Measurements from ENCODE around the gene RAD50. TPM values are rescaled to one million over a fixed set of nuclear protein-coding genes. Genes with fewer than 3 reads are reported as not detected.

The RAD50 gene
- total and polyA plus RNA-seq, 2 of the 4 experiments (the other 2 are of a cell fraction): 5.2 to 6.2 TPM

GRCh38 chr5:132628814-132629213 lies 72.0 kb downstream of the RAD50 start:
- Histone ChIP-seq H4K91ac (ENCODE audit: insufficient read depth, low read depth, low read length) (no peak overlapping the region), H3K4me2 (ENCODE audit: low read depth, low read length) (no peak overlapping the region), H3K36me3 (ENCODE audit: control insufficient read depth, insufficient read depth, low read length) (peaks cover 9% of the 10 kb centered on the region), H3K4ac (ENCODE audit: low read depth, low read length) (no peak overlapping the region), H2BK15ac (ENCODE audit: low read depth, low read length) (no peak overlapping the region), H4K8ac (ENCODE audit: low read depth in 2 of 2, low read length in 2 of 2) (no peak overlapping the region), H2BK5ac (ENCODE audit: low read depth, low read length, poor library complexity, severe bottlenecking) (no peak overlapping the region), H3K27ac (ENCODE audit: insufficient read depth, low read length) (no peak overlapping the region), H3K4me1 (ENCODE audit: control insufficient read depth, insufficient read depth, low read length) (no peaks in the 10 kb centered on the region), H3K79me1 (ENCODE audit: low read depth in 1 of 2, low read length in 2 of 2) (no peaks in the 10 kb centered on the region), H2AFZ (replicated peaks; ENCODE audit: low read length, poor library complexity) (no peak overlapping the region), H3K9me3 (ENCODE audit: control insufficient read depth, insufficient read depth, low read length) (no peaks in the 10 kb centered on the region), H3K18ac (ENCODE audit: low read depth, low read length) (no peak overlapping the region), H2AK5ac (ENCODE audit: low read depth, low read length) (no peak overlapping the region), H3K56ac (ENCODE audit: extremely low read depth, insufficient read depth, low read length) (no peak overlapping the region), H4K5ac (ENCODE audit: low read depth, low read length) (no peak overlapping the region), H3K9me1 (ENCODE audit: insufficient read depth, low read length) (no peaks in the 10 kb centered on the region), H3K4me3 (ENCODE audit: insufficient read depth, low read depth, low read length) (no peak overlapping the region), H3K23ac (ENCODE audit: low read depth, low read length) (no peak overlapping the region), H3K9ac (ENCODE audit: low read depth, low read length) (no peak overlapping the region), H2BK20ac (ENCODE audit: low read depth, low read length) (no peak overlapping the region), H2BK120ac (ENCODE audit: low read depth, low read length) (no peak overlapping the region), H3K14ac (replicated peaks; ENCODE audit: low read depth, low read length) (no peak overlapping the region), H4K20me1 (ENCODE audit: insufficient read depth, low read length) (no peaks in the 10 kb centered on the region), H2AK9ac (replicated peaks; ENCODE audit: low read depth, low read length, poor library complexity) (no peak overlapping the region), H3K27me3 (ENCODE audit: control insufficient read depth, insufficient read depth, low read length) (no peaks in the 10 kb centered on the region)
- no TSS peak for BruUV-seq (replicated peaks)
- WGBS, 2 experiments (ENCODE audit: extremely low coverage in 2 of 2, insufficient read length in 1 of 2): no CpG with 5 or more reads among the region's 2 CpGs
- dilution Hi-C loops (cut with HindIII; ENCODE audit: low sequenced_read_pairs, unreplicated experiment): no loop called here
- TF ChIP-seq USF2 (IDR thresholded peaks at IDR 0.05; ENCODE audit: low read depth, low read length): no peak
- no peak for TF ChIP-seq SMC3 (IDR thresholded peaks at IDR 0.05; ENCODE audit: low read depth, low read length)
- TF ChIP-seq CEBPB (IDR thresholded peaks at IDR 0.05; ENCODE audit: low read depth, low read length): no peak
- TF ChIP-seq MXI1 (IDR thresholded peaks at IDR 0.05; ENCODE audit: borderline replicate concordance, low read depth, low read length): no peak
- no peak for TF ChIP-seq MAZ (IDR thresholded peaks at IDR 0.05; ENCODE audit: borderline replicate concordance, low read depth, low read length)
- no peak for TF ChIP-seq ELK1 (IDR thresholded peaks at IDR 0.05; ENCODE audit: borderline replicate concordance, low read depth, low read length)
- TF ChIP-seq NFE2L2 (IDR thresholded peaks at IDR 0.05; ENCODE audit: low read depth, low read length): no peak
- DNase-seq (no peak), ATAC-seq (ENCODE audit: low read depth) (no peak)
- CTCF ChIA-PET: interaction anchor here (0.6 kb wide), 1 partner anchor 14 kb away, joined by 3 read pairs; no protein-coding TSS in a partner anchor
- intact Hi-C loops (cut with micrococcal nuclease): no loop called here
- in situ Hi-C loops (cut with MboI; ENCODE audit: low sequenced_read_pairs): no loop called here
- POLR2A ChIA-PET (ENCODE audit: unreplicated experiment): no interaction called here

All from IMR-90 (cell line).